HG03565 (cell line): Measurements from ENCODE around the gene DEAF1.
"Not testable (repeated sequence)": the region's sequence is repeated elsewhere in the genome, so short reads cannot be mapped to it uniquely, and the experiment has no call there.

Experiments
- ATAC-seq: cut with Tn5 transposase; IDR thresholded peaks from one replicate; pipeline ENCODE4 v1.9.1; 2021; ENCODE audit warnings: mild to moderate bottlenecking, moderate library complexity; ENCODE audit not compliant: unreplicated experiment

The DEAF1 gene

GRCh38 chr11:653136-653535 is 41.9 kb downstream of the DEAF1 start:
- not testable (repeated sequence) for ATAC-seq

- no peak for ATAC-seq
These were observed 44.5 kb downstream of the DEAF1 start for GRCh38 chr11:650482-650881.

- not testable (repeated sequence) for ATAC-seq
These were observed 47.3 kb downstream of the DEAF1 start for GRCh38 chr11:647672-648158.

- ATAC-seq, result no peak
These were observed 48.8 kb downstream of the DEAF1 start for GRCh38 chr11:646214-646613.

- no peak for ATAC-seq
These were observed 49.5 kb downstream of the DEAF1 start for GRCh38 chr11:645536-645935.

- ATAC-seq, result no peak
These were observed 50.9 kb downstream of the DEAF1 start for GRCh38 chr11:643849-644738.

- ATAC-seq, result no peak
These were observed 51.7 kb downstream of the DEAF1 start for GRCh38 chr11:643366-643765.

- no peak for ATAC-seq
These were observed 53.1 kb downstream of the DEAF1 start for GRCh38 chr11:641806-642370.

GRCh38 chr11:640021-640706 is 54.9 kb downstream of the DEAF1 start:
- no peak for ATAC-seq

GRCh38 chr11:639332-639955 is 55.6 kb downstream of the DEAF1 start:
- ATAC-seq, result no peak

GRCh38 chr11:638631-639331 is 56.2 kb downstream of the DEAF1 start:
- ATAC-seq, result no peak

- ATAC-seq, result no peak
These were observed 57.2 kb downstream of the DEAF1 start for GRCh38 chr11:637593-638521.

GRCh38 chr11:637333-637592 is 57.8 kb downstream of the DEAF1 start:
- ATAC-seq, result no peak

GRCh38 chr11:636511-637332 is 58.3 kb downstream of the DEAF1 start, which contains the start of gene DRD4:
DRD4 (plus strand) TSS chr11:637269; CDS start chr11:637305, 36 bp downstream.
- ATAC-seq, result no peak

GRCh38 chr11:635945-636510 is 59.0 kb downstream of the DEAF1 start:
- ATAC-seq, result no peak

GRCh38 chr11:630871-631270 is 64.2 kb downstream of the DEAF1 start:
- no peak for ATAC-seq

GRCh38 chr11:629237-629583 is 65.8 kb downstream of the DEAF1 start:
- ATAC-seq, result no peak

- no peak for ATAC-seq
These were observed 67.0 kb downstream of the DEAF1 start for GRCh38 chr11:628056-628455.

- no peak for ATAC-seq
These were observed 67.8 kb downstream of the DEAF1 start for GRCh38 chr11:627308-627576.
